HFF-Myc (cell line): ENCODE data around the gene ARSB.
A peak's percentile ranks its signal among the peaks of the same experiment; 100 is the strongest.

Source experiments
- DNase-seq: peaks from one replicate; pipeline ENCODE4 v3.0.0-alpha.2; 2011; ENCODE audit warnings: low read depth; ENCODE audit errors: extremely low read depth
- H3K4me3 ChIP-seq: replicated peaks from 2 replicates; pipeline ENCODE4 v1.5.1; 2011; ENCODE audit warnings: low read depth, mild to moderate bottlenecking, control low read depth, low read length
- CTCF ChIP-seq: IDR thresholded peaks from 2 replicates; pipeline ENCODE4 v1.5.1; 2012; ENCODE audit warnings: mild to moderate bottlenecking, low read depth, low read length, control low read depth; ENCODE audit errors: missing control alignments

Gene ARSB

DNA sequence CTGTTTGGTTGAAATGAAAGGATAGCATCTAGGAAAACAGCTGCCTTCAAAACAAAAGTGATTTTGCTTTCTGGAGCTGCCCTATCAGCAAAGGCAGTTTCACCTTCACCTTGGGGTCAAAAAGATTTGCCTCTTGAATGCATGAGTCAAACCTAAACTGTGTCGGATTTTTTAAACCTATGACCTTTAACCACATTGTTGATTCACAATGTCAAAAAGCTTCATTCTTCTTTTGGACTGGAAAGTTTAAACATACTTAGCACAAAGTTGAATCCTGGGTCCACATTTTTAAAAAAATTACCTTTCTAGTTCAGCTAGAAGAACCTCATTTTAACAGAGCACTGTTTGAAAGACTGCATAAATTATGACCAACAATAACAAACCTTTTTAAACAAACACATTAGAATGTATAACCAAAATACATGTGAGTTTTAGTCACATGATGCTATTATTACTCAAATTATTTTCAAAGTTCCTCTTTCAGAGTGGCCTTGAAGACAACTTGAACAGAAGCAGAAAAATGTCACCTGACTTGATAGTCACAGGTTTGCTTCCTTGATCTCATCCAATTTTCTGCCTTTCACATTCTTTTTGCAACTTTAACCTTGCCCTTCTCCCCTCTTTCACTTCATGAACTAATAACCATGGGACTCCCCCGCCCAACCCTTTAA, 226.8 kb downstream of the ARSB start:
- H3K4me3 ChIP-seq, result no peak overlapping the region
- no peak for DNase-seq
- no peak for TF ChIP-seq CTCF

DNA sequence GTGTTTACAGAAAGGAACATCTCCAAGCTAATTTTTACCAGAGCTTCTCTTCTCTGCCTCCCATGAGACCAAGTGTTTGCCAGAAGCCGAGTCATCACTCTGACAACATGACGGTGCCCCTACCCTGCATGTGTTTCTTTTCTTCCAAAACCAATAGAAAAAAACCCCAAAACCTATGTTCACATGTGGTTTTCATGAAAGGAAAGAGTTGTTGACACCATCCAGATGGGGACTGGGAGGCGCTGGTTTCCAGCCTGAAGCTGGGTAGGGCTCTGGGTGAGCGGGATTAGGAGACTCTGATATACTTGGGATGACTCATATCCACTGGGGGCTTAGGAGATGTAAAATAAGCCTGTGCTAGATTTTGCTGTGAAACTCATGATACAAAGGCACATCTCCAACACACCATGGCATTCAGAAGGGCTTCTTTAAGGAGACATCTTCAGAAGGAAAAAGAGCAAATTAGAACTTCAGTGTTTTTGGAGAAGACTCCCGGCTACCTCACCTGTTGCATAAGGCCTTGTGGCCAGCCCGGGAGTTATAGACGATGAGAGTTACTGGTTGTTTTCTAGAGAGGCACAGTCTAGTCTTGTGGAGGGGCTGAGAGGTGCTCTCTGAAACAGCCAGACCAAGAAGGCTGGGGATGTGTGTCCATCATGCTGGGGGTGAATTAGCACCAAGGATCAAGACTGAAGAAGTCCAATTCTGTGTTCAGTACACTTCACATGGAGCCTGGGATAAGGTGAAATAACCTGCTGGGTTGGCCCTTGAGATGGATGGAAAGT, 227.6 kb downstream of the ARSB start:
- peak; percentile 95 for DNase-seq
- TF ChIP-seq CTCF, result no peak
- H3K4me3 ChIP-seq, result no peak overlapping the region

DNA sequence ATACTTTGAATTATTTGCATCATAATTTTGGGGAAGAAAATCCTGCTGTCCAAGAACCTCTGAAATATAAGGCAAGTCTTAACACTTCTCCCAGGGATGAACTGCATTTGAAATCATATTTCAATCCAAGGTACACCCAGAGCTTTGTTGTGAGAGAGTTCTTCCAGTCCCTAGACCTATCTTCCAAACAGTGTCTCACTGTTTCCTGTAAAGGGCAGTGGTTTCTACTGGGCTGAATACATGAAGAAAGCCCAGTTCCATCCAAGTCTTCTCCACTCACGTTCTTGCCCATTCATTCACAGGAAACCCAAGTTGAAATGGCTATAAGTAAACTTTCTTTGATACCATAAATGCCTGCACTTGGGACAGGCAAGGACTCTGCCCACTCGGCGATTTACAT, 228.3 kb downstream of the ARSB start:
- H3K4me3 ChIP-seq, result no peak overlapping the region
- TF ChIP-seq CTCF, result no peak
- DNase-seq, result no peak

- no peak overlapping the region for H3K4me3 ChIP-seq
- no peak for TF ChIP-seq CTCF
- DNase-seq, result no peak
Observed at GRCh38 chr5:78755822-78756429, 229.2 kb downstream of the ARSB start.

DNA sequence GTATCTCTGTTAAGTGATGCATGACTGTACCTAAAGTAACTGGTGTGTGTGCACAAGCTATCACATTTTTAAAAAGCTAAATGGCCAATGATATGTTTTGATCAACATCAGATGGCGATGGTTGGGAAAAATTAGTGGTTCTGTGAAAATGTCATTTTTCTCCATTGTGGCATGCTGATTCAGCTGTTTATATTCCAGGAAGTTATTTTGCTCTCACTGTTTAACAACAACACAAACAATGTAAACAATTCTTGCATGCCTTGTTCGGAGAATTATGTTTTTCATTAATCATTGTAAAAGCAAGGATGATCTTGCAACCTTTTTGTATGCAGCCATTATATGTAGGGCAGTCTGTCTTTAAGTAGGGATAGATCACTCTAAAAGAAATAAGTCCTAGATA, 230.5 kb downstream of the ARSB start:
- no peak overlapping the region for H3K4me3 ChIP-seq
- no peak for TF ChIP-seq CTCF
- no peak for DNase-seq

- H3K4me3 ChIP-seq, result no peak overlapping the region
- no peak for DNase-seq
- no peak for TF ChIP-seq CTCF
Observed at GRCh38 chr5:78753093-78753531, 232.0 kb downstream of the ARSB start.
